Measurements from ENCODE around the gene RBP2. TPM values are rescaled to one million over a fixed set of nuclear protein-coding genes. Genes with fewer than 3 reads are reported as not detected.

RBP2 gene
- total and polyA plus RNA-seq, 4 experiments from 2014 or later: not detected

DNA sequence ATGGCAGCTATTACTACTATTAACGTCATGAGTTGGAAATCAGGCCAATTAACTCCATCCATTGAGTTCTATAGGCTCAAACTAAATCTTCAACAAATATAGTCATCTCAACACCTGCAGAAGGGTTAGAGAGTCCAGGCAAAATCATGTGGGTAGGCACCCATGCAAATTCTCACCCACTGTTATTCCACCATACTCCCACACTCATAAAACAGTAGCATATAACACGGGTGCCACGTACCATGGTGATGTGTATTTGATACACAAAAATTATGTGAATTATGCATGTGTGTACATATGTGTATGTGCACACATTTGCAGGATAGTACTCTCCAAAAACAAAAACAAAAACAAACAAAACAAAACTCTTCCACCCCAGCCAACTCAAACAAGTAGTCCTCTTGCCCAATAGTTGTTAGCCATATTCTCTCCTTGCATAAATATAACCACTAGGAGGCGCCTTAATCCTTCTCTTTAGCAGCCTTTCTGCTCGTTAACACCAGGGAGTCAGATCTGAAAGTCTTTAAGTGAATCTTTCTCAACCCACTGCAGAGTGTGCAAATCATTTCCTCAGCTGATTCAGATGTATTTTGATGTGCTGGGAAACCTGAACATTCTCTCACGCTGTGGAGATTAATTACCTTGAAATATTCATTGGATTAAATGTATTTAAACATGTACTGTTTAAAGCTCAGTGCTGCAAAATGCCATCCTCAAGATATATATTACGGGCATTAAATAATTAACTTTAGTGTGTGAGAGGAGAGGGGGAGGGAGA, 48.8 kb downstream of the RBP2 start:
- no peak overlapping the region for H3K4me3 ChIP-seq (ENCODE audit: low read length in 2 of 2)
- Mint-ChIP-seq H3K4me1 (peaks cover 0 to 3% (median 0%) of the 10 kb centered on the region in 4 donors), H3K4me3 (no peak overlapping the region), H3K36me3 (peaks cover 12 to 13% of the 10 kb centered on the region in 2 donors), H3K27me3 (no peaks in the 10 kb centered on the region), H3K9me3 (peaks cover 0 to 2% (median 0%) of the 10 kb centered on the region in 8 donors), H3K27ac (no peak overlapping the region)
- no peak overlapping the region for H3K27ac ChIP-seq (ENCODE audit: low read depth, low read length)
- H3K36me3 ChIP-seq (ENCODE audit: insufficient read depth, low read length): no peaks in the 10 kb centered on the region
- ChIA-PET POLR2A (ENCODE audit: partially characterized antibody) (no interaction called here), CTCF (ENCODE audit: partially characterized antibody) (interaction anchor here (0.8 to 1.8 kb wide), 9 partner anchors 9 to 1437 kb away, joined by 3 to 9 read pairs (median 3); no protein-coding TSS in a partner anchor)
- intact Hi-C loops (cut with micrococcal nuclease): loop anchor here (5.0 kb wide), 1 partner anchor 1680 kb away; no protein-coding TSS in a partner anchor
- H3K9me3 ChIP-seq (ENCODE audit: control insufficient read depth in 1 of 2, low read length in 2 of 2): no peaks in the 10 kb centered on the region
- no peaks in the 10 kb centered on the region for H3K4me1 ChIP-seq (ENCODE audit: insufficient read depth, low read length)
- no peaks in the 10 kb centered on the region for H3K27me3 ChIP-seq (ENCODE audit: insufficient read depth, low read length)
- DNase-seq: peak in 4 of 5 donors; percentile 35 to 38 (median 36)

DNA sequence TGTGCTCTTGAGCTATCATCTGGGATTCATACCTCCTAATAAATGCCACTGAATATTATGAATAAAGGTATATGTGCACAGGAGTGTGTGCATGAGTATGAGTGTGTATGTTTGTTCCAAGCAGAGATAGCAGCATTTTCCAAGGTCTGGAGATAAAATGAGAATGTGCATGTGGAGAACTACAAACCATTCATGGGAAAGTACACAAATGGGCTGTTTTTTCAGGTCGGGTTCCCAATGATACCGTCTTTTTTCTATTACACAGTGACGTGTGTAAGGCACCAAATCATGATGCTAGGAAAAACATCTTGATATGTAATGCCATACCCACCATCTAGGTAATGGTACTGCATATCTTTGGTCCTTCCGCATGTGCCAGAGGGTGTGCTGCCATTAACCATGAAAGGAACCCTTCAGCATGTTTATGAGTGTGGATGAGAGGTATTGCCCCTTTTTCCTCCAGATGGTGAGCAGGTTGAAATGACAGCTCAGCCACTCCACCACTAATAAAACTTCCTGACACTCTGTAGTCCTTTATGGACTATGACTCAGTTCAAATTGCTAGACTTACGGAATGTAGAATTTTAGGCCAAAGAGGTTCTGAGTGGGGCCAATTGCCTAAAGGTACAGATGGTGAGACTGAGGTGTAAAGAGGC, 50.4 kb downstream of the RBP2 start:
- H3K36me3 ChIP-seq (ENCODE audit: insufficient read depth, low read length): no peaks in the 10 kb centered on the region
- no peak overlapping the region for H3K27ac Mint-ChIP-seq
- CTCF ChIA-PET (ENCODE audit: partially characterized antibody): interaction anchor here (1.2 to 1.6 kb wide), 2 partner anchors 9 to 10 kb away, joined by 3 to 4 read pairs; no protein-coding TSS in a partner anchor
- peaks cover 7 to 10% of the 10 kb centered on the region in 2 donors for H3K36me3 Mint-ChIP-seq
- H3K4me3 ChIP-seq (ENCODE audit: low read length in 2 of 2): no peak overlapping the region
- no peaks in the 10 kb centered on the region for H3K27me3 Mint-ChIP-seq
- H3K9me3 Mint-ChIP-seq: no peaks in the 10 kb centered on the region
- no peak overlapping the region for H3K27ac ChIP-seq (ENCODE audit: low read depth, low read length)
- no peaks in the 10 kb centered on the region for H3K4me1 ChIP-seq (ENCODE audit: insufficient read depth, low read length)
- intact Hi-C loops (cut with micrococcal nuclease): loop anchor here (5.0 kb wide), 1 partner anchor 1681 kb away; no protein-coding TSS in a partner anchor
- no peak for DNase-seq
- H3K9me3 ChIP-seq (ENCODE audit: control insufficient read depth in 1 of 2, low read length in 2 of 2): no peaks in the 10 kb centered on the region
- no peak overlapping the region for H3K4me3 Mint-ChIP-seq
- peaks cover 0 to 3% (median 0%) of the 10 kb centered on the region in 4 donors for H3K4me1 Mint-ChIP-seq
- no peaks in the 10 kb centered on the region for H3K27me3 ChIP-seq (ENCODE audit: insufficient read depth, low read length)
- POLR2A ChIA-PET (ENCODE audit: partially characterized antibody): no interaction called here

GRCh38 chr3:139423232-139423631, 53.1 kb downstream of the RBP2 start:
- DNase-seq: no peak
- no peak overlapping the region for H3K27ac ChIP-seq (ENCODE audit: low read depth, low read length)
- H3K4me3 Mint-ChIP-seq: no peak overlapping the region
- ChIA-PET POLR2A (ENCODE audit: partially characterized antibody) (no interaction called here), CTCF (ENCODE audit: partially characterized antibody) (no interaction called here)
- no peaks in the 10 kb centered on the region for H3K27me3 Mint-ChIP-seq
- H3K4me3 ChIP-seq (ENCODE audit: low read length in 2 of 2): no peak overlapping the region
- peaks cover 0 to 3% (median 0%) of the 10 kb centered on the region in 4 donors for H3K4me1 Mint-ChIP-seq
- intact Hi-C loops (cut with micrococcal nuclease): no loop called here
- H3K9me3 Mint-ChIP-seq: peaks cover 0 to 3% (median 0%) of the 10 kb centered on the region in 8 donors
- H3K27ac Mint-ChIP-seq: no peak overlapping the region
- no peaks in the 10 kb centered on the region for H3K9me3 ChIP-seq (ENCODE audit: control insufficient read depth in 1 of 2, low read length in 2 of 2)
- H3K27me3 ChIP-seq (ENCODE audit: insufficient read depth, low read length): no peaks in the 10 kb centered on the region
- peaks cover 10 to 11% of the 10 kb centered on the region in 2 donors for H3K36me3 Mint-ChIP-seq
- H3K4me1 ChIP-seq (ENCODE audit: insufficient read depth, low read length): no peaks in the 10 kb centered on the region
- H3K36me3 ChIP-seq (ENCODE audit: insufficient read depth, low read length): no peaks in the 10 kb centered on the region

GRCh38 chr3:139421460-139421859, 54.9 kb downstream of the RBP2 start:
- no peak overlapping the region for H3K4me3 ChIP-seq (ENCODE audit: low read length in 2 of 2)
- Mint-ChIP-seq H3K4me3 (no peak overlapping the region), H3K36me3 (peaks cover 16 to 19% of the 10 kb centered on the region in 2 donors), H3K9me3 (peaks cover 0 to 18% (median 14%) of the 10 kb centered on the region in 8 donors), H3K4me1 (no peaks in the 10 kb centered on the region), H3K27me3 (peaks cover 0 to 1% of the 10 kb centered on the region in 2 donors), H3K27ac (no peak overlapping the region)
- no peaks in the 10 kb centered on the region for H3K9me3 ChIP-seq (ENCODE audit: control insufficient read depth in 1 of 2, low read length in 2 of 2)
- no peaks in the 10 kb centered on the region for H3K27me3 ChIP-seq (ENCODE audit: insufficient read depth, low read length)
- no peaks in the 10 kb centered on the region for H3K4me1 ChIP-seq (ENCODE audit: insufficient read depth, low read length)
- no peak for DNase-seq
- ChIA-PET CTCF (ENCODE audit: partially characterized antibody) (no interaction called here), POLR2A (ENCODE audit: partially characterized antibody) (no interaction called here)
- intact Hi-C loops (cut with micrococcal nuclease): no loop called here
- no peak overlapping the region for H3K27ac ChIP-seq (ENCODE audit: low read depth, low read length)
- no peaks in the 10 kb centered on the region for H3K36me3 ChIP-seq (ENCODE audit: insufficient read depth, low read length)

- ChIA-PET CTCF (ENCODE audit: partially characterized antibody) (no interaction called here), POLR2A (ENCODE audit: partially characterized antibody) (no interaction called here)
- Mint-ChIP-seq H3K4me3 (no peak overlapping the region), H3K27me3 (peaks cover 0 to 1% of the 10 kb centered on the region in 2 donors), H3K4me1 (no peaks in the 10 kb centered on the region), H3K36me3 (peaks cover 16 to 19% of the 10 kb centered on the region in 2 donors), H3K27ac (no peak overlapping the region), H3K9me3 (peaks cover 0 to 21% (median 17%) of the 10 kb centered on the region in 8 donors)
- intact Hi-C loops (cut with micrococcal nuclease): no loop called here
- Histone ChIP-seq H3K4me1 (ENCODE audit: insufficient read depth, low read length) (no peaks in the 10 kb centered on the region), H3K36me3 (ENCODE audit: insufficient read depth, low read length) (no peaks in the 10 kb centered on the region), H3K27me3 (ENCODE audit: insufficient read depth, low read length) (no peaks in the 10 kb centered on the region), H3K9me3 (ENCODE audit: control insufficient read depth in 1 of 2, low read length in 2 of 2) (no peaks in the 10 kb centered on the region), H3K27ac (ENCODE audit: low read depth, low read length) (no peak overlapping the region), H3K4me3 (ENCODE audit: low read length in 2 of 2) (no peak overlapping the region)
- no peak for DNase-seq
Observed at GRCh38 chr3:139421040-139421439, 55.3 kb downstream of the RBP2 start.

GRCh38 chr3:139418144-139418543, 58.2 kb downstream of the RBP2 start:
- ChIA-PET POLR2A (ENCODE audit: partially characterized antibody) (no interaction called here), CTCF (ENCODE audit: partially characterized antibody) (interaction anchor here (1.3 kb wide), 1 partner anchor 10 kb away, joined by 3 read pairs; no protein-coding TSS in a partner anchor)
- H3K36me3 ChIP-seq (ENCODE audit: insufficient read depth, low read length): no peaks in the 10 kb centered on the region
- H3K36me3 Mint-ChIP-seq: peaks cover 21 to 23% of the 10 kb centered on the region in 2 donors
- peaks cover 0 to 47% (median 42%) of the 10 kb centered on the region in 8 donors for H3K9me3 Mint-ChIP-seq
- no peak for DNase-seq
- no peak overlapping the region for H3K27ac ChIP-seq (ENCODE audit: low read depth, low read length)
- H3K27ac Mint-ChIP-seq: no peak overlapping the region
- no peaks in the 10 kb centered on the region for H3K27me3 ChIP-seq (ENCODE audit: insufficient read depth, low read length)
- no peaks in the 10 kb centered on the region for H3K4me1 Mint-ChIP-seq
- H3K9me3 ChIP-seq (ENCODE audit: control insufficient read depth in 1 of 2, low read length in 2 of 2): peaks cover 0 to 7% of the 10 kb centered on the region in 2 donors
- peaks cover 0 to 3% of the 10 kb centered on the region in 2 donors for H3K27me3 Mint-ChIP-seq
- H3K4me3 ChIP-seq (ENCODE audit: low read length in 2 of 2): no peak overlapping the region
- no peak overlapping the region for H3K4me3 Mint-ChIP-seq
- no peaks in the 10 kb centered on the region for H3K4me1 ChIP-seq (ENCODE audit: insufficient read depth, low read length)
- intact Hi-C loops (cut with micrococcal nuclease): no loop called here

DNA sequence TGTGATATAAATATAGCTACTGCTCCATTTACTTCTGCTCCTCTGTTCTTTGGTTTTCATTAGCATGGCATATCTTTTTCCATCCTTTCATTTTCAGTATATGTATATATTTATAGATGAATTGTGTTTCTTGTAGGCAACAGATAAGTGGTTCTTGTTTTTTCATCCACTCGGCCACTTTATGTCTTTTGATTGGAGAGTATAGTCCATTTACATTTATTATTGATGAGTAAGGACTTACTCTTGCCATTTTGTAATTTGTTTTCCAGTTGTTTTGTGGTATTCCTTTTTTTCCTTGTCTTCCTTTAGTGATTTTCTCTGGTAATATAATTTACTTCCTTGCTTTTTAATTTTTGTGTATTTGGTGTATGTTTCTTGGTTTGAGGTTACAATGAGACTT, 60.0 kb downstream of the RBP2 start:
- H3K27me3 Mint-ChIP-seq: peaks cover 0 to 3% of the 10 kb centered on the region in 2 donors
- no peak for DNase-seq
- H3K27ac Mint-ChIP-seq: no peak overlapping the region
- peaks cover 0 to 66% (median 60%) of the 10 kb centered on the region in 8 donors for H3K9me3 Mint-ChIP-seq
- peak overlapping the region in 1 of 8 donors; percentile 37 for H3K4me3 Mint-ChIP-seq
- no peaks in the 10 kb centered on the region for H3K4me1 Mint-ChIP-seq
- ChIA-PET POLR2A (ENCODE audit: partially characterized antibody) (no interaction called here), CTCF (ENCODE audit: partially characterized antibody) (interaction anchor here (0.7 to 0.9 kb wide), 2 partner anchors 10 kb away, joined by 3 to 4 read pairs; no protein-coding TSS in a partner anchor)
- no peaks in the 10 kb centered on the region for H3K4me1 ChIP-seq (ENCODE audit: insufficient read depth, low read length)
- H3K36me3 Mint-ChIP-seq: peaks cover 20 to 23% of the 10 kb centered on the region in 2 donors
- no peaks in the 10 kb centered on the region for H3K27me3 ChIP-seq (ENCODE audit: insufficient read depth, low read length)
- no peaks in the 10 kb centered on the region for H3K36me3 ChIP-seq (ENCODE audit: insufficient read depth, low read length)
- H3K4me3 ChIP-seq (ENCODE audit: low read length in 2 of 2): no peak overlapping the region
- H3K27ac ChIP-seq (ENCODE audit: low read depth, low read length): no peak overlapping the region
- intact Hi-C loops (cut with micrococcal nuclease): no loop called here
- H3K9me3 ChIP-seq (ENCODE audit: control insufficient read depth in 1 of 2, low read length in 2 of 2): peaks cover 0 to 7% of the 10 kb centered on the region in 2 donors

All from CD4-positive, alpha-beta memory T cell (primary cell).